BLaER1 (cell line): ENCODE results near the gene VILL.
A peak's percentile ranks its signal among the peaks of the same experiment; 100 is the strongest.

Experiments
- H3K27ac ChIP-seq: shearing (Covaris generic); formaldehyde crosslinking; 2 replicates; pipeline ENCODE4 v1.8.1; 2022
- H3K27me3 ChIP-seq: shearing (Covaris generic); formaldehyde crosslinking; 2 replicates; pipeline ENCODE4 v1.8.1; 2022
- H3K36me3 ChIP-seq: shearing (Covaris generic); formaldehyde crosslinking; 2 replicates; pipeline ENCODE4 v1.8.1; 2022
- H3K4me1 ChIP-seq: shearing (Covaris generic); formaldehyde crosslinking; 2 replicates; pipeline ENCODE4 v1.8.1; 2022
- H3K4me2 ChIP-seq: shearing (Covaris generic); formaldehyde crosslinking; 2 replicates; pipeline ENCODE4 v1.8.1; 2022
- H3K4me3 ChIP-seq: shearing (Covaris generic); formaldehyde crosslinking; 2 replicates; pipeline ENCODE4 v1.8.1; 2022
- H3K9ac ChIP-seq: shearing (Covaris generic); formaldehyde crosslinking; 2 replicates; pipeline ENCODE4 v1.8.1; 2022
- H3K9me3 ChIP-seq: shearing (Covaris generic); formaldehyde crosslinking; 2 replicates; pipeline ENCODE4 v1.8.1; 2022
- H4K20me1 ChIP-seq: shearing (Covaris generic); formaldehyde crosslinking; 2 replicates; pipeline ENCODE4 v1.8.1; 2022
- Cebpa-rat ChIP-seq: shearing (Covaris generic); IDR thresholded peaks from 2 replicates; pipeline ENCODE4 v1.8.1; 2022

VILL gene

GRCh38 chr3:37949866-37950265, 40.7 kb upstream of the VILL start:
- Histone ChIP-seq H3K4me2 (no peak overlapping the region), H3K27ac (no peak overlapping the region), H3K9me3 (no peaks in the 10 kb centered on the region; the same call in 1 of the 2 replicates), H3K36me3 (peaks cover 3% of the 10 kb centered on the region; the same call in 1 of the 2 replicates), H3K4me3 (no peak overlapping the region), H4K20me1 (no peaks in the 10 kb centered on the region), H3K9ac (no peak overlapping the region), H3K4me1 (peaks cover 28% of the 10 kb centered on the region), H3K27me3 (no peaks in the 10 kb centered on the region)
- no peak for TF ChIP-seq Cebpa-rat

GRCh38 chr3:37952564-37952963, 38.0 kb upstream of the VILL start:
- Histone ChIP-seq H3K36me3 (peaks cover 7% of the 10 kb centered on the region; the same call in 1 of the 2 replicates), H3K4me2 (no peak overlapping the region), H3K27ac (no peak overlapping the region), H4K20me1 (no peaks in the 10 kb centered on the region), H3K27me3 (no peaks in the 10 kb centered on the region), H3K9me3 (no peaks in the 10 kb centered on the region; the same call in 1 of the 2 replicates), H3K4me3 (no peak overlapping the region), H3K4me1 (peaks cover 49% of the 10 kb centered on the region), H3K9ac (no peak overlapping the region)
- TF ChIP-seq Cebpa-rat, result no peak

GRCh38 chr3:37953226-37953625, 37.4 kb upstream of the VILL start:
- peak overlapping the region; percentile 73; the same call in 1 of the 2 replicates for H3K4me2 ChIP-seq
- no peak for TF ChIP-seq Cebpa-rat
- H3K27me3 ChIP-seq, result no peaks in the 10 kb centered on the region
- peaks cover 56% of the 10 kb centered on the region for H3K4me1 ChIP-seq
- H3K9ac ChIP-seq, result no peak overlapping the region
- H4K20me1 ChIP-seq, result no peaks in the 10 kb centered on the region
- H3K9me3 ChIP-seq, result no peaks in the 10 kb centered on the region; the same call in 1 of the 2 replicates
- H3K36me3 ChIP-seq, result peaks cover 7% of the 10 kb centered on the region; the same call in 1 of the 2 replicates
- 0 out of 2 replicates have a peak overlapping the region, but pooled peaks have one; percentile 42 for H3K27ac ChIP-seq
- no peak overlapping the region for H3K4me3 ChIP-seq

GRCh38 chr3:37953707-37954394, 36.7 kb upstream of the VILL start:
- H3K27ac ChIP-seq, result peak overlapping the region; percentile 42
- TF ChIP-seq Cebpa-rat, result no peak
- H3K4me1 ChIP-seq, result peaks cover 58% of the 10 kb centered on the region
- no peaks in the 10 kb centered on the region; the same call in 1 of the 2 replicates for H3K9me3 ChIP-seq
- no peaks in the 10 kb centered on the region for H3K27me3 ChIP-seq
- no peaks in the 10 kb centered on the region for H4K20me1 ChIP-seq
- H3K9ac ChIP-seq, result no peak overlapping the region
- peaks cover 7% of the 10 kb centered on the region; the same call in 1 of the 2 replicates for H3K36me3 ChIP-seq
- H3K4me2 ChIP-seq, result peak overlapping the region; percentile 73
- H3K4me3 ChIP-seq, result no peak overlapping the region

- Histone ChIP-seq H4K20me1 (no peaks in the 10 kb centered on the region), H3K27ac (0 out of 2 replicates have a peak overlapping the region, but pooled peaks have one; percentile 74), H3K9me3 (no peaks in the 10 kb centered on the region; the same call in 1 of the 2 replicates), H3K4me2 (peak overlapping the region; percentile 73), H3K4me1 (peaks cover 58% of the 10 kb centered on the region), H3K36me3 (peaks cover 7% of the 10 kb centered on the region; the same call in 1 of the 2 replicates), H3K27me3 (no peaks in the 10 kb centered on the region), H3K4me3 (no peak overlapping the region), H3K9ac (no peak overlapping the region)
- no peak for TF ChIP-seq Cebpa-rat
Measured at GRCh38 chr3:37954881-37955280, 35.7 kb upstream of the VILL start.

- Histone ChIP-seq H3K36me3 (peaks cover 7% of the 10 kb centered on the region; the same call in 1 of the 2 replicates), H3K27me3 (no peaks in the 10 kb centered on the region), H3K27ac (peak overlapping the region; percentile 74), H3K4me2 (peak overlapping the region; percentile 81), H3K4me1 (peaks cover 58% of the 10 kb centered on the region), H3K9me3 (no peaks in the 10 kb centered on the region; the same call in 1 of the 2 replicates), H3K9ac (peak overlapping the region; percentile 65; the same call in 1 of the 2 replicates), H4K20me1 (no peaks in the 10 kb centered on the region), H3K4me3 (no peak overlapping the region)
- no peak for TF ChIP-seq Cebpa-rat
Measured at GRCh38 chr3:37955918-37956707, 34.5 kb upstream of the VILL start.

GRCh38 chr3:37956723-37957538, 33.7 kb upstream of the VILL start:
- TF ChIP-seq Cebpa-rat, result no peak
- Histone ChIP-seq H3K4me1 (peaks cover 58% of the 10 kb centered on the region), H3K36me3 (peaks cover 7% of the 10 kb centered on the region; the same call in 1 of the 2 replicates), H3K4me3 (peak overlapping the region; percentile 13; the same call in 1 of the 2 replicates), H4K20me1 (no peaks in the 10 kb centered on the region), H3K27me3 (no peaks in the 10 kb centered on the region), H3K27ac (peak overlapping the region; percentile 74), H3K9me3 (no peaks in the 10 kb centered on the region; the same call in 1 of the 2 replicates), H3K4me2 (peak overlapping the region; percentile 81), H3K9ac (peak overlapping the region; percentile 65)

GRCh38 chr3:37957539-37957936, 33.0 kb upstream of the VILL start:
- no peak for TF ChIP-seq Cebpa-rat
- H3K4me3 ChIP-seq, result peak overlapping the region; percentile 13; the same call in 1 of the 2 replicates
- peaks cover 7% of the 10 kb centered on the region; the same call in 1 of the 2 replicates for H3K36me3 ChIP-seq
- H3K9ac ChIP-seq, result peak overlapping the region; percentile 65
- no peaks in the 10 kb centered on the region; the same call in 1 of the 2 replicates for H3K9me3 ChIP-seq
- H3K27ac ChIP-seq, result peak overlapping the region; percentile 74
- peaks cover 52% of the 10 kb centered on the region for H3K4me1 ChIP-seq
- no peaks in the 10 kb centered on the region for H4K20me1 ChIP-seq
- peak overlapping the region; percentile 81 for H3K4me2 ChIP-seq
- no peaks in the 10 kb centered on the region for H3K27me3 ChIP-seq
